Esophagus (tissue), 2 donors: ENCODE results near the gene CAMP. TPM values are rescaled to one million over a fixed set of nuclear protein-coding genes. Genes with fewer than 3 reads are reported as not detected.
A peak's percentile ranks its signal among the peaks of the same experiment; 100 is the strongest.
"Not testable (repeated sequence)": the region's sequence is repeated elsewhere in the genome, so short reads cannot be mapped to it uniquely, and the experiment has no call there.

Source experiments
- H3K27ac ChIP-seq, 2 donors: one replicate each; pipeline ENCODE4 v1.5.1; 2013; ENCODE audit warnings: low read depth in 2 of 2, mild to moderate bottlenecking in 2 of 2, inconsistent platforms in 1 of 2, low read length in 1 of 2, moderate library complexity in 1 of 2
- H3K27me3 ChIP-seq, 2 donors: one replicate each; pipeline ENCODE4 v1.6.1; 2013; ENCODE audit warnings: low read length in 2 of 2, control low read depth in 1 of 2, mild to moderate bottlenecking in 1 of 2; ENCODE audit not compliant: insufficient read depth in 2 of 2, control insufficient read depth in 1 of 2
- H3K36me3 ChIP-seq, 2 donors: one replicate each; pipeline ENCODE4 v1.6.1; 2013; ENCODE audit warnings: low read length in 1 of 2; ENCODE audit not compliant: control insufficient read depth in 2 of 2, insufficient read depth in 2 of 2
- H3K4me1 ChIP-seq, 2 donors: one replicate each; pipeline ENCODE4 v1.6.1; 2013; ENCODE audit warnings: low read length in 1 of 2; ENCODE audit not compliant: control insufficient read depth in 2 of 2, insufficient read depth in 2 of 2
- H3K4me3 ChIP-seq, 2 donors: one replicate each; pipeline ENCODE4 v1.5.1; 2013; ENCODE audit warnings: low read length in 2 of 2, mild to moderate bottlenecking in 2 of 2, low read depth in 1 of 2, moderate library complexity in 1 of 2
- H3K9me3 ChIP-seq, 2 donors: one replicate each; pipeline ENCODE4 v1.6.1; 2013; ENCODE audit warnings: mild to moderate bottlenecking in 2 of 2, low read depth in 1 of 2, low read length in 1 of 2, moderate library complexity in 1 of 2; ENCODE audit not compliant: control insufficient read depth in 2 of 2, insufficient read depth in 1 of 2
- WGBS, 2 donors: extraction: QIAGEN DNeasy Blood & Tissue Kit; methylation state at CpG; one replicate each; pipeline ENCODE4 v1.1.7; 2013; 5-methylcytosine and 5-hydroxymethylcytosine counted together
- polyA plus RNA-seq, 2 donors: library from polyadenylated mRNA; stranded (reverse); fragments of 200-250 nt; gene quantifications; one replicate each; pipeline ENCODE4 v1.2.3, GENCODE V29; 2013
- donor health status: healthy with polysubstance abuse.
- donor health status: Bipolar disorder and iron deficiency.

The CAMP gene
- polyA plus RNA-seq, 2 donors, result 0.19 to 0.43 TPM

DNA sequence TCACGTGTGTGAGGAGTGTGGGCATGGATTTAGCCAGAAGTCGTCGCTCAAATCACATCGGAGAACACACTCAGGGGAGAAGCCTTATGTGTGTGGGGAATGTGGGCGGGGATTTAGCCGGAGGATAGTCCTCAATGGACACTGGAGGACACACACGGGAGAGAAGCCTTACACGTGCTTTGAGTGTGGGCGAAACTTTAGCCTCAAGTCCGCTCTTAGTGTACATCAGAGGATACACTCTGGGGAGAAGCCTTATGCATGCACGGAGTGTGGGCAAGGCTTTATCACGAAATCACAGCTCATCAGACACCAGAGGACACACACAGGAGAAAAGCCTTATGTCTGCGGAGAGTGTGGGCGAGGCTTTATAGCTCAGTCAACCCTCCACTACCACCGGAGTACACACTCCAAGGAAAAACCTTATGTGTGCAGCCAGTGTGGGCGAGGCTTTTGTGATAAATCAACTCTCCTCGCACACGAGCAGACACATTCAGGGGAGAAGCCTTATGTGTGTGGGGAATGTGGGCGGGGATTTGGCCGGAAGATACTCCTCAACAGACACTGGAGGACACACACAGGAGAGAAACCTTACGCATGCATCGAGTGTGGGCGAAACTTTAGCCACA is 45.8 kb downstream of the CAMP start:
- Histone ChIP-seq H3K36me3 (peaks cover 4 to 5% of the 10 kb centered on the region in 2 donors), H3K9me3 (no peaks in the 10 kb centered on the region), H3K27ac (peak overlapping the region; percentile 97 to 98), H3K4me3 (peak overlapping the region; percentile 1 to 6), H3K27me3 (no peaks in the 10 kb centered on the region), H3K4me1 (peaks cover 0 to 17% of the 10 kb centered on the region in 2 donors)
- WGBS, 2 donors, result 45 to 55% methylated on average over 23 of the region's 23 CpGs

DNA sequence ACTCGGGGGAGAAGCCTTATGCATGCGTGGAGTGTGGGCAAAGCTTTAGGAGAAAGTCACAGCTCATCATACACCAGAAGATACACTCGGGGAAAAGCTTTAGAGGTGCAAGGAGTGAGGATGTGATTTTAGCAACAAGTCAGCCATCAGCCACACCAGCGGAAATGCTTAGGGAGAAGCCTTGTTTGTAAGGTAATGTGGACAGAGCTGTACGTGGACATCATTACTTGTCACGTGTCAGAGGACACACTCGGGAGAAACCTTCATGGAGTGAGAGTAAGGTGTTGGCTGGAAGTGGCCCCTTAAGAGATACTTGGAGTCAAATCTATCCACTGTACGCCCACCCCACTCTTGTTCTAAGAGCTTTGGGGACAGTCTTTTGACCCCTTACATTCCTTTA is 46.3 kb downstream of the CAMP start:
- no peaks in the 10 kb centered on the region for H3K27me3 ChIP-seq
- H3K9me3 ChIP-seq, result no peaks in the 10 kb centered on the region
- peaks cover 0 to 17% of the 10 kb centered on the region in 2 donors for H3K4me1 ChIP-seq
- peak overlapping the region; percentile 97 to 98 for H3K27ac ChIP-seq
- peak overlapping the region in 1 of 2 donors; percentile 6 for H3K4me3 ChIP-seq
- peaks cover 4 to 5% of the 10 kb centered on the region in 2 donors for H3K36me3 ChIP-seq
- WGBS, 2 donors, result 74 to 77% methylated on average over 8 of the region's 8 CpGs

DNA sequence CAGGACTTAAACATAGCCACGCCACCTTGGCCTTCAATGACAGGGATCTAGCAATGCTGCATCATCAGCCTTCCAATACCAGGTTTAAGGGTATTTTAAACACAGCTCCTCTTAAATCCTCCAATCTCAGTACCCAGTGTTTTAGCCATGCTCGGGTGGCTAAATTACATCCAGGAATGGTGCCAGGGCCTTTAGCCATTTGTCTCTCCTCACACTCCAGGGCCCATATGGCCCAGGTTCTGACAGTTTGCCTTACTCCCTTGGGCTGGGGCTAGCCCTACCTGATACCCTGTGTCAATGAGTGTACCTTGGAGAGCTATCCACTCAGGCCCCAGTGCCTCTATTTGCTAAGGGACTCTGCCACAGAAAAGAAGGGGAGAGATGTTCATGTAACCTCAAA is 47.0 kb downstream of the CAMP start:
- H3K4me3 ChIP-seq, result no peak overlapping the region
- H3K27ac ChIP-seq, result peak overlapping the region in 1 of 2 donors; percentile 8
- no peaks in the 10 kb centered on the region for H3K27me3 ChIP-seq
- no peaks in the 10 kb centered on the region for H3K9me3 ChIP-seq
- peaks cover 0 to 17% of the 10 kb centered on the region in 2 donors for H3K4me1 ChIP-seq
- H3K36me3 ChIP-seq, result peaks cover 4 to 5% of the 10 kb centered on the region in 2 donors
- WGBS, 2 donors, result 68 to 79% methylated on average over 2 of the region's 2 CpGs

DNA sequence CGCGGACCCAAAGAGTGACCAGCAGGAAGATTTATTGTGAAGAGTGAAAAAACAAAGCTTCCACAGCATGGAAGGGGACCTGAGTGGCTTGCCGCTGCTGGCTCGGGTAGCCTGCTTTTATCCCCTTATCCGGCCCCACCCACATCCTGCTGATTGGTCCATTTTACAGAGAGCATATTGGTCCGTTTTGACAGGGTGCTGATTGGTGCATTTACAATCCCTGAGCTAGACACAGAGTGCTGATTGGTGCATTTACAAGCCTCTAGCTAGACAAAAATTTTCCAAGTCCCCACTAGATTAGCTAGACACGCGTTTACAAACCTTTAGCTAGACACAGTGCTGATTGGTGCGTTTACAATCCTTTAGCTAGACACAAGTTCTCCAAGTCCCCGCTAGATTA is 47.9 kb downstream of the CAMP start:
- 94 to 95% methylated on average over 10 of the region's 10 CpGs for WGBS, 2 donors
- not testable (repeated sequence) for H3K27me3 ChIP-seq, H3K9me3 ChIP-seq, H3K36me3 ChIP-seq, H3K27ac ChIP-seq, H3K4me3 ChIP-seq
- peaks cover 0 to 17% of the 10 kb centered on the region in 2 donors for H3K4me1 ChIP-seq

DNA sequence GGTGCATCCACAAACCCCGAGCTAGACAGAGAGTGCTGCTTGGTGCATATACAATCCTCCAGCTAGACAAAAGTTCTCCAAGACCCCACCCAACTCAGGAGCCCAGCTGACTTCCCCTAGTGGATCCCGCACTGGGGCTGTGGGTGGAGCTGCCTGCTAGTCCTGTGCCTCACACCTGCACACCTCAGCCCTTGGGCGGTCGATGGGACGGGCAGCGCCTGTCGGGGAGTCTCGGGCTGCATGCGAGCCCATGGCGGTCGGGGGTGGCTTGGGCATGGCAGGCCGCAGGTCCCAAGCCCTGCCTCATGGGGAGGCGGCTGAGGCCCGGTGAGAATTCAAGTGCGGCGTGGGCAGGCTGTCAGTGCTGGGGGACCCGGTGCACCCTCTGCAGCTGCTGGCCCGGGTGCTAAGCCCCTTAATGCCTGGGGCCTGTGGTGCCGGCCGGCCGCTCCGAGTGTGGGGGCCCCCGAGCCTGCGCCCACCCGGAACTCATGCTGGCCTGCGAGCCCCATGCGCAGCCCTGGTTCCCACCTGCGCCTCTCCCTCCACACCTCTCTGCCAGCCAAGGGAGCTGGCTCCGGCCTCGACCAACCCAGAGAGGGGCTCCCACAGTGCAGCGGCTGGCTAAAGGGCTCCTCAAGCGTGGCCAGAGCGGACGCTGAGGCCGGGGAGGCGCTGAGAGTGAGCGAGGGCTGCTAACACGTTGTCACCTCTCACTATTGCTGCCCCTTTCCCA is 48.6 kb downstream of the CAMP start:
- Histone ChIP-seq H3K27me3 (no peaks in the 10 kb centered on the region), H3K4me1 (peaks cover 0 to 17% of the 10 kb centered on the region in 2 donors), H3K27ac (no peak overlapping the region), H3K36me3 (no peaks in the 10 kb centered on the region), H3K9me3 (no peaks in the 10 kb centered on the region), H3K4me3 (no peak overlapping the region)
- WGBS, 2 donors, result 93 to 95% methylated on average over 38 of the region's 38 CpGs

DNA sequence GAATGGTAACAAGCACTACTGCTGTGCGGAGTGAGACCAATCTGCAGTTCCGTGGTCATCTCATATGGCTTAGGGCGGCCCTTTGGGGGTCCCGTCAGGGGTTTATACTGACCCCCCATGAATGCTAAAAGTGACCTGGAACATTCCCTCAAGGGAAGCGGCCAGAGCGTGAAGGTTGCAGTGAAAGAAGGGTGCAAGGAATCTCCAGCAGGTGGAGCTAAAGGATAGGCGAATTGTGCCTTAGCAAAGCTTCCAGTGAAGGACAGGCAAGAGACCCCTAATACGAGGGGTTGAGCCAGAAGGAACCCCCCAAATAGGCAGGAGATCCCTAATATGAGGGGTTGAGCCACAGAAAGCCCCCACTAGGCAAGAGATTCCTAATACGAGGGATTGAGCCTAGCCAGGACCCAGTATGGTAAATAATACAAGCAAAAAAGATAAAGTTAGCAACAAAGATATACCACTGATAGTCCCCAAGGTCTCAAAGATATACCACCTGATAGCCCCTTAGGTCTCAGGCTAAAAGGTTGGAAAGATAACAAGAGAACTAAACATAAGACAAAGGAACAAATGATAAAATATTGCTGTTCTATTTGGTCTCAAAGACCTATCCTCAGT is 50.4 kb downstream of the CAMP start:
- WGBS, 2 donors, result 12 to 13% methylated on average over 9 of the region's 9 CpGs
- no peak overlapping the region for H3K4me3 ChIP-seq
- no peaks in the 10 kb centered on the region for H3K36me3 ChIP-seq
- no peaks in the 10 kb centered on the region for H3K9me3 ChIP-seq
- no peak overlapping the region for H3K27ac ChIP-seq
- H3K4me1 ChIP-seq, result peaks cover 0 to 13% of the 10 kb centered on the region in 2 donors
- no peaks in the 10 kb centered on the region for H3K27me3 ChIP-seq

DNA sequence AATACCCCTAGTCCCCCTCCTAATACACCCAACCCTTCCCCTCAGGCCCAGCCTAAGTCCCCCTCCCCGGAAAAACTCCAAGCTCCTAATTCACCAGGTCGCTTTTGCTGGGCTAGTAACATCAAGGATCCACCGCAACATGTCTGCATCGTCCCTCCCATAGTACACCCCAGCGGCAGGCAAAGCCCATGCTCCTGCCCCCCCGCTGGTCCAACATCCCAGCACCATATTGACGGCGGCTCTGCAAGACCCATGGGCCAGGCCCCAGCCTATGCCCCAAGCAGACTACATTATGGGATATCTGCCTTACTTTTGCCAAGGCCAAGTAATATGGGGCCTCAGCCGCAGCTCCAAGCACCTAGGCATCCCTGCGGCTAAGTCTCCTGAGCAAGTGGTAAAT is 51.2 kb downstream of the CAMP start:
- no peaks in the 10 kb centered on the region for H3K9me3 ChIP-seq
- peaks cover 0 to 7% of the 10 kb centered on the region in 2 donors for H3K4me1 ChIP-seq
- no peak overlapping the region for H3K27ac ChIP-seq
- H3K36me3 ChIP-seq, result no peaks in the 10 kb centered on the region
- H3K4me3 ChIP-seq, result no peak overlapping the region
- H3K27me3 ChIP-seq, result no peaks in the 10 kb centered on the region
- WGBS, 2 donors, result 91 to 93% methylated on average over 10 of the region's 10 CpGs

Other genes starting within 250 kb of the CAMP start
- gene MAP4, start 207.1 kb upstream of the CAMP start, polyA plus RNA-seq, result 10 to 100 TPM; 48.8 to 60.4 TPM
- gene CDC25A, start 35.1 kb upstream of the CAMP start, polyA plus RNA-seq, result 1 to 10 TPM; 1.8 to 2.9 TPM
- gene ZNF589, start 17.6 kb downstream of the CAMP start, polyA plus RNA-seq, result 1 to 10 TPM; 5.4 to 9.5 TPM
- 10 to 100 TPM; 11.4 to 16.7 TPM for gene NME6, start 77.9 kb downstream of the CAMP start, polyA plus RNA-seq
- 1 to 10 TPM; 1.2 to 2.6 TPM for gene SPINK8, start 110.2 kb downstream of the CAMP start, polyA plus RNA-seq
- under 1 TPM in 1 of 2 donors, not detected in 1; 0.08 TPM for gene FBXW12, start 148.7 kb downstream of the CAMP start, polyA plus RNA-seq
- gene PLXNB1, start 206.6 kb downstream of the CAMP start, polyA plus RNA-seq, result 100 to 1,000 TPM in 1 of 2 donors, 10 to 100 TPM in 1; 73.4 to 298 TPM
- 10 to 100 TPM in 1 of 2 donors, 1 to 10 TPM in 1; 7.0 to 15.5 TPM for gene CCDC51, start 216.6 kb downstream of the CAMP start, polyA plus RNA-seq
- gene TMA7, start 216.8 kb downstream of the CAMP start, polyA plus RNA-seq, result 100 to 1,000 TPM; 364 to 613 TPM
- 1 to 10 TPM; 4.9 to 5.7 TPM for gene ATRIP, start 223.2 kb downstream of the CAMP start, polyA plus RNA-seq